ENCODE measurements around the gene SLC35F3. TPM values are rescaled to one million over a fixed set of nuclear protein-coding genes. Genes with fewer than 3 reads are reported as not detected.
A peak's percentile ranks its signal among the peaks of the same experiment; 100 is the strongest.

The SLC35F3 gene
- total and polyA plus RNA-seq, 9 of the 15 experiments (the other 6 are each of a cell fraction or from before 2014, with no cell fraction given): 0.04 to 0.07 (median 0.04) TPM; not detected in 6

- H3K4me3 ChIP-seq: no peak overlapping the region
- no peaks in the 10 kb centered on the region; a peak in 3 of 5 replicates for H3K4me1 ChIP-seq (replicated peaks in 1 of 2; ENCODE audit: control insufficient read depth in 2 of 2, insufficient read depth in 2 of 2, low read length in 2 of 2)
- H2AFZ ChIP-seq (ENCODE audit: low read depth, low read length): no peak overlapping the region
- 26% methylated on average over 9 of the region's 9 CpGs for WGBS (ENCODE audit: insufficient coverage, low coverage, missing lambda C conversion rate)
- peak overlapping the region in 1 of 2 experiments; percentile 39; a peak in 2 of 4 replicates for H3K9ac ChIP-seq (ENCODE audit: insufficient read depth in 1 of 2, low read depth in 2 of 2, low read length in 2 of 2)
- CTCF ChIA-PET (ENCODE audit: low intra/inter-chr PET ratio): no interaction called here
- H3K9me3 ChIP-seq (replicated peaks; ENCODE audit: control insufficient read depth, insufficient read depth, low read depth, low read length): no peaks in the 10 kb centered on the region
- H3K79me2 ChIP-seq (ENCODE audit: control insufficient read depth, insufficient read depth, low read length): no peaks in the 10 kb centered on the region
- H3K4me2 ChIP-seq (ENCODE audit: insufficient read depth, low read length): no peak overlapping the region
- TF ChIP-seq, protein P1, sequence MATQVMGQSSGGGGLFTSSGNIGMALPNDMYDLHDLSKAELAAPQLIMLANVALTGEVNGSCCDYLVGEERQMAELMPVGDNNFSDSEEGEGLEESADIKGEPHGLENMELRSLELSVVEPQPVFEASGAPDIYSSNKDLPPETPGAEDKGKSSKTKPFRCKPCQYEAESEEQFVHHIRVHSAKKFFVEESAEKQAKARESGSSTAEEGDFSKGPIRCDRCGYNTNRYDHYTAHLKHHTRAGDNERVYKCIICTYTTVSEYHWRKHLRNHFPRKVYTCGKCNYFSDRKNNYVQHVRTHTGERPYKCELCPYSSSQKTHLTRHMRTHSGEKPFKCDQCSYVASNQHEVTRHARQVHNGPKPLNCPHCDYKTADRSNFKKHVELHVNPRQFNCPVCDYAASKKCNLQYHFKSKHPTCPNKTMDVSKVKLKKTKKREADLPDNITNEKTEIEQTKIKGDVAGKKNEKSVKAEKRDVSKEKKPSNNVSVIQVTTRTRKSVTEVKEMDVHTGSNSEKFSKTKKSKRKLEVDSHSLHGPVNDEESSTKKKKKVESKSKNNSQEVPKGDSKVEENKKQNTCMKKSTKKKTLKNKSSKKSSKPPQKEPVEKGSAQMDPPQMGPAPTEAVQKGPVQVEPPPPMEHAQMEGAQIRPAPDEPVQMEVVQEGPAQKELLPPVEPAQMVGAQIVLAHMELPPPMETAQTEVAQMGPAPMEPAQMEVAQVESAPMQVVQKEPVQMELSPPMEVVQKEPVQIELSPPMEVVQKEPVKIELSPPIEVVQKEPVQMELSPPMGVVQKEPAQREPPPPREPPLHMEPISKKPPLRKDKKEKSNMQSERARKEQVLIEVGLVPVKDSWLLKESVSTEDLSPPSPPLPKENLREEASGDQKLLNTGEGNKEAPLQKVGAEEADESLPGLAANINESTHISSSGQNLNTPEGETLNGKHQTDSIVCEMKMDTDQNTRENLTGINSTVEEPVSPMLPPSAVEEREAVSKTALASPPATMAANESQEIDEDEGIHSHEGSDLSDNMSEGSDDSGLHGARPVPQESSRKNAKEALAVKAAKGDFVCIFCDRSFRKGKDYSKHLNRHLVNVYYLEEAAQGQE (IDR thresholded peaks at IDR 0.05; ENCODE audit: borderline replicate concordance): peak; percentile 25
- TF ChIP-seq, protein P1 (CRISPR knock-in tag; IDR thresholded peaks at IDR 0.05; ENCODE audit: low read depth): no peak
- TF ChIP-seq KHSRP (IDR thresholded peaks at IDR 0.05) (no peak), PPARD (CRISPR knock-in tag; IDR thresholded peaks at IDR 0.05) (no peak), RAD51 (IDR thresholded peaks at IDR 0.05; ENCODE audit: borderline replicate concordance, low read depth) (no peak)
- DNase-seq (ENCODE audit: extremely low read depth in 1 of 4, low spot score in 3 of 4) (no peak), FAIRE-seq (no peak), ATAC-seq (no peak)
- no peaks in the 10 kb centered on the region for H3K36me3 ChIP-seq (ENCODE audit: control insufficient read depth, insufficient read depth, low read length)
- H4K20me1 ChIP-seq (replicated peaks; ENCODE audit: control insufficient read depth, insufficient read depth, low read length): no peaks in the 10 kb centered on the region
- H3K27ac ChIP-seq (ENCODE audit: extremely low read depth, low read depth, low read length): no peak overlapping the region
- in situ Hi-C loops (cut with MboI): loop anchor here (10.0 kb wide), 2 partner anchors 267 to 767 kb away; no protein-coding TSS in a partner anchor
- peaks cover 15 to 27% of the 10 kb centered on the region in 2 experiments for H3K27me3 ChIP-seq (ENCODE audit: control insufficient read depth in 2 of 2, insufficient read depth in 2 of 2, low read length in 2 of 2)
- no TSS peak for BruUV-seq (replicated peaks)
- intact Hi-C loops (cut with micrococcal nuclease): loop anchor here (5.0 kb wide), 2 partner anchors 80 to 765 kb away; no protein-coding TSS in a partner anchor
- no peaks in the 10 kb centered on the region for H3K9me1 ChIP-seq (ENCODE audit: control insufficient read depth, insufficient read depth, low read length)
- POLR2A ChIA-PET: interaction anchor here (0.8 to 1.2 kb wide), 3 partner anchors 9 to 19 kb away, joined by 3 to 4 read pairs (median 3); no protein-coding TSS in a partner anchor
Measured at GRCh38 chr1:234327577-234328164, 423.2 kb downstream of the SLC35F3 start.

Measured in K562 (cell line).